Naive thymus-derived CD4-positive, alpha-beta T cell (primary cell): ENCODE data around the gene FEN1. TPM values are rescaled to one million over a fixed set of nuclear protein-coding genes. Genes with fewer than 3 reads are reported as not detected.

ENCODE experiments used
- ATAC-seq: fragments of 150-1000 bp; cut with Tn5 transposase; 2 replicates; pipeline ENCODE4 v1.10.0; 2021; ENCODE audit warnings: mild to moderate bottlenecking, moderate library complexity
- CTCF ChIA-PET: fragments of 350-600 bp; sonication (Branson Sonifier 250); formaldehyde crosslinking; loops from one replicate; lab custom pipeline; 2021; ENCODE audit warnings: antibody characterized with exemption; lab: Charles Lee
- POLR2A ChIA-PET: fragments of 350-600 bp; sonication (Branson Sonifier 250); formaldehyde crosslinking; loops from one replicate; lab custom pipeline; 2021; ENCODE audit warnings: antibody characterized with exemption, inconsistent platforms; lab: Charles Lee
- DNase-seq, 9 donors: peaks; one replicate each; pipeline versions ENCODE4 v3.0.0 to v3.0.0-alpha.2; 2020 to 2022; ENCODE audit warnings: mixed read lengths in 1 of 9
- H3K27ac ChIP-seq: one replicate; pipeline ENCODE4 v1.7.0; 2013; ENCODE audit warnings: mild to moderate bottlenecking, low read depth, low read length, moderate library complexity
- H3K27me3 ChIP-seq, 2 donors: one replicate each; pipeline ENCODE4 v1.7.0; 2013; ENCODE audit warnings: low read length in 2 of 2, mild to moderate bottlenecking in 2 of 2, moderate library complexity in 2 of 2; ENCODE audit not compliant: control insufficient read depth in 2 of 2, insufficient read depth in 2 of 2
- H3K36me3 ChIP-seq, 3 experiments: 1 replicate in 2 of 3; 2 replicates in 1 of 3; pipeline ENCODE4 v1.7.0; 2013; ENCODE audit warnings: low read length in 3 of 3, mild to moderate bottlenecking in 3 of 3, moderate library complexity in 1 of 3; ENCODE audit not compliant: insufficient read depth in 3 of 3, control insufficient read depth in 2 of 3
- H3K4me1 ChIP-seq, 2 donors: one replicate each; pipeline ENCODE4 v1.7.0; 2013; ENCODE audit warnings: low read length in 2 of 2, mild to moderate bottlenecking in 2 of 2, moderate library complexity in 1 of 2; ENCODE audit not compliant: control insufficient read depth in 2 of 2, insufficient read depth in 2 of 2
- H3K4me3 ChIP-seq: 2 replicates; pipeline ENCODE4 v1.7.0; 2013; ENCODE audit warnings: mild to moderate bottlenecking, low read length
- H3K9me3 ChIP-seq, 3 experiments: 1 replicate in 2 of 3; 2 replicates in 1 of 3; pipeline ENCODE4 v1.7.0; 2013; ENCODE audit warnings: low read length in 3 of 3; ENCODE audit not compliant: control insufficient read depth in 2 of 3
- H3K27ac Mint-ChIP-seq, 9 donors: one replicate each; pipeline ENCODE4 v1.8.0; 2020 to 2022; ENCODE audit warnings: mixed read lengths in 9 of 9, mild to moderate bottlenecking in 8 of 9, moderate library complexity in 5 of 9, inconsistent platforms in 2 of 9
- H3K27me3 Mint-ChIP-seq, 5 donors: one replicate each; pipeline ENCODE4 v1.8.0; 2021 to 2022; ENCODE audit warnings: mixed read lengths in 5 of 5, mild to moderate bottlenecking in 1 of 5
- H3K36me3 Mint-ChIP-seq, 5 donors: one replicate each; pipeline ENCODE4 v1.8.0; 2020 to 2022; ENCODE audit warnings: mixed read lengths in 5 of 5, mild to moderate bottlenecking in 3 of 5, inconsistent platforms in 1 of 5
- H3K4me1 Mint-ChIP-seq, 7 donors: one replicate each; pipeline ENCODE4 v1.8.0; 2020 to 2022; ENCODE audit warnings: mixed read lengths in 7 of 7, mild to moderate bottlenecking in 3 of 7, inconsistent platforms in 1 of 7
- H3K4me3 Mint-ChIP-seq, 10 donors: one replicate each; pipeline ENCODE4 v1.8.0; 2020 to 2022; ENCODE audit warnings: mild to moderate bottlenecking in 10 of 10, mixed read lengths in 10 of 10, moderate library complexity in 6 of 10, inconsistent platforms in 2 of 10
- H3K9me3 Mint-ChIP-seq, 11 donors: one replicate each; pipeline ENCODE4 v1.8.0; 2020 to 2022; ENCODE audit warnings: mixed read lengths in 11 of 11, mild to moderate bottlenecking in 4 of 11, inconsistent platforms in 1 of 11, moderate library complexity in 1 of 11
- intact Hi-C, 2 donors: fragments of 100-400 bp; cut with micrococcal nuclease; formaldehyde crosslinking; loops; one replicate each; pipeline ENCODE4 v1.15.1; 2023
- polyA plus RNA-seq, 2 donors: library from polyadenylated mRNA; unstranded; fragments of 300-500 nt; fragmentation: Illumina TruSeq; gene quantifications; one replicate each; pipeline ENCODE4 v1.2.3, GENCODE V29; 2021
- total RNA-seq, 6 experiments: library from RNA in 5 of 6; stranded (reverse) in 5 of 6; gene quantifications; 1 replicate in 5 of 6; 2 replicates in 1 of 6; pipeline ENCODE4 v1.2.3 and lab custom pipeline; 2021 to 2026

Gene FEN1, protein sequence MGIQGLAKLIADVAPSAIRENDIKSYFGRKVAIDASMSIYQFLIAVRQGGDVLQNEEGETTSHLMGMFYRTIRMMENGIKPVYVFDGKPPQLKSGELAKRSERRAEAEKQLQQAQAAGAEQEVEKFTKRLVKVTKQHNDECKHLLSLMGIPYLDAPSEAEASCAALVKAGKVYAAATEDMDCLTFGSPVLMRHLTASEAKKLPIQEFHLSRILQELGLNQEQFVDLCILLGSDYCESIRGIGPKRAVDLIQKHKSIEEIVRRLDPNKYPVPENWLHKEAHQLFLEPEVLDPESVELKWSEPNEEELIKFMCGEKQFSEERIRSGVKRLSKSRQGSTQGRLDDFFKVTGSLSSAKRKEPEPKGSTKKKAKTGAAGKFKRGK
- 100 to 1,000 TPM in 1 of 5 experiments, 10 to 100 TPM in 1, 1 to 10 TPM in 3; 7.6 to 101 (median 7.9) TPM for total RNA-seq
- polyA plus RNA-seq: 10 to 100 TPM; 10.3 to 17.7 TPM
- 10.6 reads per million, percentile 37 among the genes with 10 or more reads in this experiment for total RNA-seq (lab: John Stamatoyannopoulos, UW)

DNA sequence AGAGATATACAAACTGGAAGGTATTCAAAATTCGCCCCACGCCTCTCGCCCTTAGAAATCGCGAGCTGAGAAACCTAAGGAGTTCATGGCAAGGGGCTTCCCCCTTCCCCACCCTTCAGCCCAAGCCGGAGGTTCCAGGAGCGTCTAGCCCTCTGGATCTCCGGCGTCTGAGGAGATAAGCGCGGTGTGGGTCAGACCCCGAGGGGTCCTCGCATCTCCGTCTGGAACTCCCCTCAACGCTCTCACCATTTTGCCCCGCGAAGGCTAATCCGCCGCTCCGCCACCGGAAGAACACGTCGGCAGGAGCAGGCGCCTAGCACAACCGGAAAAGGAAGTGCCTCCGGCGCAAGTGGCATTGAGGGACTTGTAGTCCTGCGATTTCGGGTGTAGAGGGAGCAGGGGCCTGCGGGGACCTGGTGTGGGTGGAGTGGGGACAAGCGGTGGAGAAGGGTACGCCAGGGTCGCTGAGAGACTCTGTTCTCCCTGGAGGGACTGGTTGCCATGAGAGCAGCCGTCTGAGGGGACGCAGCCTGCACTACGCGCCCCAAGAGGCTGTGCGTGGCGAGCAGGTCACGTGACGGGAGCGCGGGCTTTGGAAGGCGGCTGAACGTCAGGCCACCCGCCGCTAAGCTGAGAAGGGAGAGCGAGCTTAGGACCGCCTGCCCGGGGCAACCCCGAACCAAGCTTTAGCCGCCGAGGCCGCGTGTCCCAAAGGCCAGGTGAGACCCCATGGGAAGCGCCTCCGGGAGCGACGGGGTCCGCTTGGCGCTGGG is at the start of gene FEN1, which contains the start of gene TMEM258:
TSS of gene FEN1 (plus strand) at position 602 of the 773 bp plus-strand sequence. CDS start 2,451 bp downstream, outside the sequence.
TSS of gene TMEM258 (minus strand) at position 290 of the 773 bp plus-strand sequence. CDS start at position 249, 41 bp downstream.
- Mint-ChIP-seq H3K4me3 (peak within 1 kb of the TSS; percentile 91 to 99 (median 96)), H3K36me3 (peaks cover 0 to 24% (median 6%) of the 10 kb centered on the region in 5 donors), H3K4me1 (peaks cover 14 to 57% (median 34%) of the 10 kb centered on the region in 7 donors), H3K27ac (peak within 1 kb of the TSS; percentile 96 to 100 (median 99)), H3K27me3 (no peaks in the 10 kb centered on the region), H3K9me3 (no peaks in the 10 kb centered on the region)
- peak within 1 kb of the TSS; percentile 96 for H3K27ac ChIP-seq
- no peaks in the 10 kb centered on the region for H3K27me3 ChIP-seq
- peaks cover 9 to 14% of the 10 kb centered on the region in 2 donors for H3K4me1 ChIP-seq
- CTCF ChIA-PET: interaction anchor here (1.3 to 1.6 kb wide), 3 partner anchors 107 to 289 kb away, joined by 3 to 4 read pairs (median 4); no protein-coding TSS in a partner anchor
- intact Hi-C loops: loop anchor here (1.0 to 5.0 kb wide), 15 partner anchors 15 to 934 kb away; partner anchors contain the start of genes FADS2 (in 2 of the 2), FTH1 (in 2 of the 2), CPSF7 (in 1 of the 2) and FADS3 (in 1 of the 2)
- no peaks in the 10 kb centered on the region for H3K9me3 ChIP-seq
- peaks cover 0 to 37% (median 8%) of the 10 kb centered on the region in 3 experiments for H3K36me3 ChIP-seq
- H3K4me3 ChIP-seq: peak within 1 kb of the TSS; percentile 82
- peak; percentile 91 for ATAC-seq
- POLR2A ChIA-PET: interaction anchor here (0.9 to 2.6 kb wide), 8 partner anchors 23 to 331 kb away, joined by 3 to 14 read pairs (median 4); partner anchors contain the start of genes FADS1 and FTH1
- DNase-seq: peak; percentile 82 to 91 (median 88)

DNA sequence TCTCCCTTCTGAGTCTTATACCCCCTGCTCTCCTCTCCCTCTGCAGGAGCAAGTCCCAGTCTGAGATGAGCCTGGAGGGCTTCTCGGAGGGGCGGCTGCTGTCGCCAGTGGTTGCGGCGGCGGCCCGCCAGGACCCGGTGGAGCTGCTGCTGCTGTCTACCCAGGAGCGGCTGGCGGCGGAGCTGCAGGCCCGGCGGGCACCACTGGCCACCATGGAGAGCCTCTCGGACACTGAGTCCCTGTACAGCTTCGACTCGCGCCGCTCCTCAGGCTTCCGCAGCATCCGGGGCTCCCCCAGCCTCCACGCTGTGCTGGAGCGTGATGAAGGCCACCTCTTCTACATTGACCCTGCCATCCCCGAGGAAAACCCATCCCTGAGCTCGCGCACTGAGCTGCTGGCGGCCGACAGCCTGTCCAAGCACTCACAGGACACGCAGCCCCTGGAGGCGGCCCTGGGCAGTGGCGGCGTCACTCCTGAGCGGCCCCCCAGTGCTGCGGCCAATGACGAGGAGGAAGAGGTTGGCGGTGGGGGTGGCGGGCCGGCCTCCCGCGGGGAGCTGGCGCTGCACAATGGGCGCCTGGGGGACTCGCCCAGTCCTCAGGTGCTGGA is 49.1 kb upstream of the FEN1 start:
- Histone ChIP-seq H3K27me3 (no peaks in the 10 kb centered on the region), H3K9me3 (no peaks in the 10 kb centered on the region), H3K27ac (no peak overlapping the region), H3K4me3 (no peak overlapping the region), H3K4me1 (no peaks in the 10 kb centered on the region), H3K36me3 (no peaks in the 10 kb centered on the region)
- H3K27ac Mint-ChIP-seq: no peak overlapping the region
- H3K27me3 Mint-ChIP-seq: peaks cover 0 to 2% (median 0%) of the 10 kb centered on the region in 5 donors
- intact Hi-C loops: no loop called here
- CTCF ChIA-PET: no interaction called here
- no peak for DNase-seq
- H3K36me3 Mint-ChIP-seq: peaks cover 0 to 4% (median 0%) of the 10 kb centered on the region in 5 donors
- no peaks in the 10 kb centered on the region for H3K4me1 Mint-ChIP-seq
- POLR2A ChIA-PET: no interaction called here
- no peak for ATAC-seq
- H3K4me3 Mint-ChIP-seq: no peak overlapping the region
- no peaks in the 10 kb centered on the region for H3K9me3 Mint-ChIP-seq

DNA sequence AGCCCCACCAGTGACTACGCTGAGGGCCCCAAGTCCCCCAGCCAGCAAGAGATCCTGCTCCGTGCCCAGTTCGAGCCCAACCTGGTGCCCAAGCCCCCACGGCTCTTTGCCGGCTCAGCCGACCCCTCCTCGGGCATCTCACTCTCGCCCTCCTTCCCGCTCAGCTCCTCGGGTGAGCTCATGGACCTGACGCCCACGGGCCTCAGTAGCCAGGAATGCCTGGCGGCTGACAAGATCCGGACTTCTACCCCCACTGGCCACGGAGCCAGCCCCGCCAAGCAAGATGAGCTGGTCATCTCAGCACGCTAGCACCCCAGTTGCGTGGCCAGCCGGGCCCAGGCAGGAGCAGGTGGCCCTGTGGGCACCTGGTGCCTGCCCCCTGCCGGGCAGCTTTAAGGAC is 48.5 kb upstream of the FEN1 start:
- H3K9me3 Mint-ChIP-seq: peaks cover 0 to under 1% (median 0%) of the 10 kb centered on the region in 11 donors
- DNase-seq (no peak), ATAC-seq (no peak)
- Histone ChIP-seq H3K4me1 (no peaks in the 10 kb centered on the region), H3K9me3 (no peaks in the 10 kb centered on the region), H3K27ac (no peak overlapping the region), H3K4me3 (no peak overlapping the region), H3K27me3 (no peaks in the 10 kb centered on the region), H3K36me3 (no peaks in the 10 kb centered on the region)
- H3K4me1 Mint-ChIP-seq: no peaks in the 10 kb centered on the region
- H3K36me3 Mint-ChIP-seq: peaks cover 0 to 4% (median 0%) of the 10 kb centered on the region in 5 donors
- H3K27ac Mint-ChIP-seq: no peak overlapping the region
- H3K4me3 Mint-ChIP-seq: no peak overlapping the region
- intact Hi-C loops: no loop called here
- ChIA-PET POLR2A (no interaction called here), CTCF (interaction anchor here (0.9 kb wide), 1 partner anchor 11 kb away, joined by 4 read pairs; no protein-coding TSS in a partner anchor)
- H3K27me3 Mint-ChIP-seq: peaks cover 1 to 6% (median 2%) of the 10 kb centered on the region in 5 donors

DNA sequence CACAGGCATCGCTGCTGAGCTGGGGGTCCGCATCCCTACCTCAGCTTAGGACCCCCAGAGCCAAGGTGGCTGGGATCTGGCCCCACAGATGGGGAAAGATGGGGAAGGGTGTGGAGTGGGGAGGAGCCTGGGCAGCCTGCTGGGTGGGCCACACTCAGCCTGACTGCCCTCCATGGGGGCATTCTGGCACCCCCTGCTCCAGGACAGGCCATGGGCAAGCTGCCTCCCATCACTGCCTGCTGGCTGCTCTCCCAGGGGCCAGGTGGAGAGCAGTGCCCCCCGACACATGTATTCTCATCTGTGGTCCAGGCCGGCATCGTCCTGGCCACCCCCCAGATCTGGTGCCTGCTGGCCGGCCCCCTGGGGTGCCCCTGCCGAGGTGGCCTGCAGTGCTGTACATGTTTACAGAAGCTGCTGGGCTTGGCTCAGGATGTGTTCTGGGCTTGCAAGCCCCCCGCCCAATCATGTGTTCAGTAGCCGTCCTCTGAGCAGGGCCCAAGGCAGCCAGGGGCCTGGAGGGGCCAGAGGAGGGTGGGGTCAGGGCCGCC is 48.0 kb upstream of the FEN1 start:
- no peak overlapping the region for H3K4me3 ChIP-seq
- H3K27ac ChIP-seq: no peak overlapping the region
- no peaks in the 10 kb centered on the region for H3K36me3 ChIP-seq
- Mint-ChIP-seq H3K4me3 (no peak overlapping the region), H3K36me3 (peaks cover 0 to 7% (median 0%) of the 10 kb centered on the region in 5 donors), H3K27me3 (peaks cover 6 to 11% (median 6%) of the 10 kb centered on the region in 5 donors), H3K27ac (no peak overlapping the region), H3K4me1 (no peaks in the 10 kb centered on the region), H3K9me3 (peaks cover 0 to 1% (median 0%) of the 10 kb centered on the region in 11 donors)
- DNase-seq (no peak), ATAC-seq (no peak)
- H3K27me3 ChIP-seq: no peaks in the 10 kb centered on the region
- H3K4me1 ChIP-seq: no peaks in the 10 kb centered on the region
- POLR2A ChIA-PET: no interaction called here
- CTCF ChIA-PET: interaction anchor here (0.9 kb wide), 1 partner anchor 11 kb away, joined by 4 read pairs; no protein-coding TSS in a partner anchor
- intact Hi-C loops: loop anchor here in 1 of 2 donors (5.0 kb wide), 2 partner anchors 48 to 363 kb away; partner anchors contain the start of genes FEN1 and TMEM258
- H3K9me3 ChIP-seq: no peaks in the 10 kb centered on the region

DNA sequence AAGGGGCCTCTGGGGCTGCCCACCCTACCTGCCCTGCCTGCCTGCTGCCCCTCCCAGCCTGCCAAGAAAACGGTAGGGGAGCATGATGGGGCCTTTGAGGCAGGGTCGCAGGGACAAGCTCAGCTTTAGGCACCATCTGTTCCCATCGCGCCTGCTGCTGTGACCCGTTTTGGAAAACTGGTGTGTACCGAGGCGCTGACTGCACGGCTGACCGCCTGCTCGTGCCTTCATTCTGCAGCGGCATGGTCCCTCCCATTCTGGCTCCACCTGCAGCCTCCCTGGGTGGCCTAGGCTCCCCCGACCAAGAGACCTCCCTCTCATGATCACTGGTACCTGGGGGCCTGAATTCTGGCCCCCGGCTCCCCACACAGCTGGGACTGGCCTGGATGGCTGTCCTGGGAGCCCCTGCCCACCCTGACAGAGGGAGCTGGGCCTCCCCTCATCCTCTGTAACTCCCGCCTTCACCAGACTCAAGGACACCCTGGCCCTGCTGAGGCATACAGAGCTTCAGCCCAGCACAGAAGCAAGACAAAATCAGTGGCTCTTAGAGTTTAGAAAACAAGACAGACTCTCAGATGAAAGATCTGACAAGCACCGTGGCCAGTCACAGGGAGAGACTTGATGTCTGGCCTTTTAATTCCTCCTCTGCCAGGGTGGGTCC is 46.8 kb upstream of the FEN1 start:
- no peak for ATAC-seq
- H3K27me3 ChIP-seq: no peaks in the 10 kb centered on the region
- H3K4me3 ChIP-seq: no peak overlapping the region
- peaks cover 0 to 1% (median 0%) of the 10 kb centered on the region in 11 donors for H3K9me3 Mint-ChIP-seq
- no peak for DNase-seq
- H3K9me3 ChIP-seq: no peaks in the 10 kb centered on the region
- ChIA-PET CTCF (no interaction called here), POLR2A (no interaction called here)
- H3K27ac ChIP-seq: no peak overlapping the region
- peaks cover 0 to 2% (median under 1%) of the 10 kb centered on the region in 7 donors for H3K4me1 Mint-ChIP-seq
- H3K27ac Mint-ChIP-seq: no peak overlapping the region
- H3K4me1 ChIP-seq: no peaks in the 10 kb centered on the region
- peaks cover 10 to 15% (median 12%) of the 10 kb centered on the region in 5 donors for H3K27me3 Mint-ChIP-seq
- H3K36me3 ChIP-seq: no peaks in the 10 kb centered on the region
- H3K4me3 Mint-ChIP-seq: no peak overlapping the region
- H3K36me3 Mint-ChIP-seq: peaks cover 0 to 7% (median 0%) of the 10 kb centered on the region in 5 donors
- intact Hi-C loops: loop anchor here in 1 of 2 donors (5.0 kb wide), 2 partner anchors 46 to 361 kb away; partner anchors contain the start of genes FEN1 and TMEM258
